GM12878 (cell line): ENCODE data around the gene AGBL4. TPM values are rescaled to one million over a fixed set of nuclear protein-coding genes. Genes with fewer than 3 reads are reported as not detected.

Source experiments
- ATAC-seq: fragments of 200-7000 bp; cut with Tn5 transposase; 3 replicates; pipeline ENCODE4 v1.9.1; 2020; ENCODE audit warnings: mild to moderate bottlenecking, moderate library complexity
- BruUV-seq: library from RNA; stranded (reverse); fragments of 400-500 nt; replicated peaks from 2 replicates; lab custom pipeline; 2021; lab: Mats Ljungman, UMichigan
- CTCF ChIA-PET: fragments of 300-600 bp; sonication (Branson Sonifier 250); formaldehyde crosslinking; extraction: SDS; loops from one replicate; lab custom pipeline; 2021; ENCODE audit warnings: inconsistent platforms; lab: Yijun Ruan, JAX
- POLR2A ChIA-PET: fragments of 350-600 bp; formaldehyde crosslinking; extraction: SDS; loops from one replicate; lab custom pipeline; 2021; ENCODE audit warnings: inconsistent platforms; lab: Charles Lee
- RAD21 ChIA-PET: fragments of 300-600 bp; sonication (Branson Sonifier 250); formaldehyde crosslinking; loops from one replicate; lab custom pipeline; 2023; ENCODE audit warnings: antibody characterized with exemption; ENCODE audit not compliant: unreplicated experiment; lab: Charles Lee
- SMC1A ChIA-PET: fragments of 300-600 bp; sonication (Branson Sonifier 250); formaldehyde crosslinking; loops from one replicate; lab custom pipeline; 2023; ENCODE audit not compliant: unreplicated experiment, uncharacterized antibody; lab: Charles Lee
- DNase-seq: peaks from one replicate; pipeline ENCODE4 v3.0.0-alpha.2; 2011; ENCODE audit warnings: low read depth, low spot score
- FAIRE-seq: peaks from 3 replicates; lab custom pipeline; 2011; peaks lifted over from hg19 to GRCh38; lab: Jason Lieb, UNC
- H2AFZ ChIP-seq: 2 replicates; pipeline ENCODE4 v1.6.0; 2011; ENCODE audit warnings: low read depth, low read length, control low read depth; ENCODE audit not compliant: control insufficient read depth
- H3K27ac ChIP-seq: 2 replicates; pipeline ENCODE4 v1.5.1; 2011; ENCODE audit warnings: control low read depth; ENCODE audit not compliant: control insufficient read depth, insufficient read depth
- H3K27me3 ChIP-seq, 2 experiments: replicated peaks in 1 of 2; 2 replicates each; pipeline versions ENCODE4 v1.6.0 to v1.6.1; 2011; ENCODE audit warnings: low read length in 1 of 2; ENCODE audit not compliant: control insufficient read depth in 2 of 2, insufficient read depth in 2 of 2
- H3K36me3 ChIP-seq, 2 experiments: 2 replicates each; pipeline ENCODE4 v1.5.1; 2011; ENCODE audit warnings: low read length in 1 of 2; ENCODE audit not compliant: control insufficient read depth in 2 of 2, insufficient read depth in 2 of 2
- H3K4me1 ChIP-seq: 2 replicates; pipeline ENCODE4 v1.6.1; 2011; ENCODE audit warnings: mild to moderate bottlenecking, low read length, moderate library complexity, mixed read lengths; ENCODE audit not compliant: control insufficient read depth, insufficient read depth
- H3K4me2 ChIP-seq: 2 replicates; pipeline ENCODE4 v1.6.0; 2011; ENCODE audit warnings: control low read depth; ENCODE audit not compliant: control insufficient read depth, insufficient read depth
- H3K4me3 ChIP-seq: fragments of 200-600 bp; sonication (generic); 2 replicates; pipeline ENCODE4 v1.5.1; 2016
- H3K79me2 ChIP-seq: 2 replicates; pipeline ENCODE4 v1.6.0; 2011; ENCODE audit warnings: low read length; ENCODE audit not compliant: control insufficient read depth, insufficient read depth
- H3K9ac ChIP-seq: 2 replicates; pipeline ENCODE4 v1.8.0; 2011; ENCODE audit warnings: low read length, control low read depth, mixed read lengths; ENCODE audit not compliant: control insufficient read depth, insufficient read depth
- H3K9me3 ChIP-seq: replicated peaks from 3 replicates; pipeline ENCODE4 v1.5.1; 2011; ENCODE audit warnings: mild to moderate bottlenecking, low read length; ENCODE audit not compliant: control insufficient read depth, insufficient read depth
- H4K20me1 ChIP-seq: 2 replicates; pipeline ENCODE4 v1.6.0; 2011; ENCODE audit not compliant: control insufficient read depth, insufficient read depth
- BRCA1 ChIP-seq: IDR thresholded peaks from 2 replicates; pipeline ENCODE4 v1.6.1; 2011; ENCODE audit warnings: low read depth, low read length, improper control_type of control experiment
- FOS ChIP-seq: IDR thresholded peaks from 3 replicates; pipeline ENCODE4 v1.6.1; 2011; ENCODE audit warnings: borderline replicate concordance; ENCODE audit not compliant: insufficient read length; ENCODE audit errors: extremely low read depth
- IKZF1 ChIP-seq: fragments of 450-650 bp; conservative IDR thresholded peaks from 2 replicates; pipeline ENCODE4 v1.6.1; 2017; ENCODE audit warnings: antibody characterized with exemption, mild to moderate bottlenecking
- JUNB ChIP-seq: IDR thresholded peaks from 2 replicates; pipeline ENCODE4 v1.6.1; 2016; ENCODE audit warnings: antibody characterized with exemption, mild to moderate bottlenecking
- KDM1A ChIP-seq: fragments of 200-600 bp; sonication (generic); IDR thresholded peaks from 2 replicates; pipeline ENCODE4 v1.6.1; 2016; ENCODE audit warnings: borderline replicate concordance
- MTA3 ChIP-seq: IDR thresholded peaks from 2 replicates; pipeline ENCODE4 v1.6.1; 2012; ENCODE audit warnings: low read length, inconsistent platforms, borderline replicate concordance
- NFIC ChIP-seq: IDR thresholded peaks from 2 replicates; pipeline ENCODE4 v1.6.1; 2012; ENCODE audit warnings: low read depth, mild to moderate bottlenecking, inconsistent platforms, low read length, moderate library complexity
- POU2F2 ChIP-seq: IDR thresholded peaks from 3 replicates; pipeline ENCODE4 v1.6.1; 2011; ENCODE audit warnings: low read depth, mild to moderate bottlenecking, low read length, borderline replicate concordance
- SREBF2 ChIP-seq: IDR thresholded peaks from 2 replicates; pipeline ENCODE4 v1.6.1; 2012; ENCODE audit warnings: mild to moderate bottlenecking, low read length
- WRNIP1 ChIP-seq: IDR thresholded peaks from 2 replicates; pipeline ENCODE4 v1.6.1; 2011; ENCODE audit warnings: low read depth, low read length, improper control_type of control experiment, borderline replicate concordance
- YBX1 ChIP-seq: fragments of 450-650 bp; IDR thresholded peaks from 2 replicates; pipeline ENCODE4 v1.6.1; 2016; ENCODE audit warnings: antibody characterized with exemption
- ZNF274 ChIP-seq: IDR thresholded peaks from one replicate; pipeline ENCODE4 v1.8.0; 2011; ENCODE audit not compliant: insufficient read length, insufficient read depth
- WGBS: methylation state at CpG from one replicate; pipeline ENCODE4 v1.1.6; 2016; ENCODE audit warnings: low lambda C conversion rate; ENCODE audit not compliant: insufficient replicate concordance, insufficient coverage; ENCODE audit errors: missing lambda C conversion rate; 5-methylcytosine and 5-hydroxymethylcytosine counted together
- in situ Hi-C: fragments of 300-500 bp; cut with MboI; formaldehyde crosslinking; loops from 9 replicates; pipeline ENCODE4 v1.14.3; 2018; ENCODE audit warnings: mixed read lengths
- intact Hi-C: fragments of 100-400 bp; cut with micrococcal nuclease; formaldehyde crosslinking; loops from one replicate; pipeline ENCODE4 v1.14.2; 2022; ENCODE audit not compliant: unreplicated experiment
- polyA plus RNA-seq, 11 experiments: library from polyadenylated mRNA; depleted of rRNA in 4 of 11; unstranded in 6 of 11; stranded (reverse) in 5 of 11; fragments of >200 nt; fragmentation: Nextera tagmentation in 4 of 11; fragmentation: Illumina TruSeq in 1 of 11; extraction: Ambion mirVana in 4 of 11; extraction: Trizol in 1 of 11; gene quantifications; 1 replicate in 1 of 11; 2 replicates in 10 of 11; pipeline versions ENCODE4 v1.2.1 to v1.2.3, GENCODE V29; 2011 to 2016; ENCODE audit warnings: inconsistent platforms in 2 of 11, missing spikeins in 2 of 11, low read depth in 1 of 11
- total RNA-seq, 4 experiments: library from RNA; depleted of rRNA in 3 of 4; stranded (reverse); fragments of >200 nt in 3 of 4; fragmentation: Illumina TruSeq in 1 of 4; extraction: Trizol in 1 of 4; gene quantifications; 2 replicates each; pipeline versions ENCODE4 v1.2.1 to v1.2.3, GENCODE V29; 2013 to 2021
- TF ChIP-seq, protein P1 (sequence below): fragments of 450-650 bp; formaldehyde crosslinking; IDR thresholded peaks from 2 replicates; pipeline ENCODE4 v1.5.0; 2022; ENCODE audit warnings: mild to moderate bottlenecking, missing genetic modification characterization
- TF ChIP-seq, protein P2 (sequence below): fragments of 450-650 bp; IDR thresholded peaks from 2 replicates; pipeline ENCODE4 v1.6.1; 2017; ENCODE audit warnings: mild to moderate bottlenecking, moderate library complexity

Gene AGBL4
- total and polyA plus RNA-seq, 10 of the 15 experiments (the other 5 are each of a cell fraction or from before 2014, with no cell fraction given), result 0.31 TPM; not detected in 9

DNA sequence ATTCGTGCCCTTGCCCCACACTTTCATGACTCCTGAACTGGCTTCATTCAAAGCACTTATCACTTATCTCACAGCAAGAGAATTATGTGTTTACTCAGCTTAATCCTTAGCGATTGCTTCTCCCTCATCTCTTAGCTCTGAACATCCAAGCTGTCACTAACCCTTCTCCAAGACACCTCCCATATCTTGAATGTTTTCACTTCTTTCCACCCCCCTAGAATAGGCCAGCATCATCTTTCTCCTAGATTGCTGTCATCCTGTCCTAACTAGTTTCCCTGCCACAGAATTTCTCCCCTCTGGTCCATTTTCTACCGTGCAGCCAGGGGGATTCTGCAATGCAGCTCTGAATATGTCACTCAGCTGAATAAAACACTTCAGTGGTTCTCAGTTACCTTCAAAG lies 1483.2 kb downstream of the AGBL4 start (continued):
- TF ChIP-seq MTA3 (no peak), WRNIP1 (no peak), KDM1A (no peak), BRCA1 (no peak), IKZF1 (no peak), POU2F2 (no peak), FOS (no peak)

DNA sequence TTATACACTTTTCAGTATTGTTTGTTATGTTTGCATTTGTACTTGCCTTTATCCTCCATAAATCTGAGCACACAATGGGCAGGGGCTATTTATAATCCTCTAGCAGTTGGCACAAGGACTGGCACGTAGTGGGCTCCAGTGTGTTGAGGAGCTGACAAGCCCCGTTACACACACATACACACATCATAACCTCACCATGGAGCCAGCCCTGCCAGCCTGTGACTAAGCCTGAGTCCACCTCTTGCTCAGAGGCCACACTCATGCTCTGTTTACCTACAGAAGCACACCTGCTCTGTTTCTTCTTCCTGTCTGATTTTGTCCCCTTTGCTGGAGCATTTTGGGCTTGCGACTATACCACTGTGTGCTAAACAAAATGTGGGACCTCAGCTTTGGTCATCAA lies 1487.3 kb downstream of the AGBL4 start:
- CTCF ChIA-PET, result interaction anchor here (0.9 to 1.0 kb wide), 2 partner anchors 20 to 39 kb away, joined by 3 to 4 read pairs; no protein-coding TSS in a partner anchor
- RAD21 ChIA-PET, result no interaction called here
- H3K9me3 ChIP-seq, result no peaks in the 10 kb centered on the region
- FAIRE-seq (no peak), DNase-seq (no peak), ATAC-seq (no peak)
- H3K4me3 ChIP-seq, result no peak overlapping the region
- no peak overlapping the region for H3K9ac ChIP-seq
- no TSS peak for BruUV-seq
- in situ Hi-C loops (no loop called here), intact Hi-C loops (no loop called here)
- no peaks in the 10 kb centered on the region for H3K79me2 ChIP-seq
- no peaks in the 10 kb centered on the region for H3K36me3 ChIP-seq
- H3K27ac ChIP-seq, result no peak overlapping the region
- POLR2A ChIA-PET, result no interaction called here
- H2AFZ ChIP-seq, result no peak overlapping the region
- no peaks in the 10 kb centered on the region for H3K4me1 ChIP-seq
- H4K20me1 ChIP-seq, result no peaks in the 10 kb centered on the region; the same call in 1 of the 2 replicates
- SMC1A ChIA-PET, result no interaction called here
- H3K27me3 ChIP-seq, result no peaks in the 10 kb centered on the region
- no peak overlapping the region for H3K4me2 ChIP-seq
- WGBS, result 12% methylated on average over 3 of the region's 3 CpGs
- TF ChIP-seq NFIC (no peak), YBX1 (no peak), SREBF2 (no peak), JUNB (no peak), ZNF274 (no peak)
- TF ChIP-seq, protein P1, sequence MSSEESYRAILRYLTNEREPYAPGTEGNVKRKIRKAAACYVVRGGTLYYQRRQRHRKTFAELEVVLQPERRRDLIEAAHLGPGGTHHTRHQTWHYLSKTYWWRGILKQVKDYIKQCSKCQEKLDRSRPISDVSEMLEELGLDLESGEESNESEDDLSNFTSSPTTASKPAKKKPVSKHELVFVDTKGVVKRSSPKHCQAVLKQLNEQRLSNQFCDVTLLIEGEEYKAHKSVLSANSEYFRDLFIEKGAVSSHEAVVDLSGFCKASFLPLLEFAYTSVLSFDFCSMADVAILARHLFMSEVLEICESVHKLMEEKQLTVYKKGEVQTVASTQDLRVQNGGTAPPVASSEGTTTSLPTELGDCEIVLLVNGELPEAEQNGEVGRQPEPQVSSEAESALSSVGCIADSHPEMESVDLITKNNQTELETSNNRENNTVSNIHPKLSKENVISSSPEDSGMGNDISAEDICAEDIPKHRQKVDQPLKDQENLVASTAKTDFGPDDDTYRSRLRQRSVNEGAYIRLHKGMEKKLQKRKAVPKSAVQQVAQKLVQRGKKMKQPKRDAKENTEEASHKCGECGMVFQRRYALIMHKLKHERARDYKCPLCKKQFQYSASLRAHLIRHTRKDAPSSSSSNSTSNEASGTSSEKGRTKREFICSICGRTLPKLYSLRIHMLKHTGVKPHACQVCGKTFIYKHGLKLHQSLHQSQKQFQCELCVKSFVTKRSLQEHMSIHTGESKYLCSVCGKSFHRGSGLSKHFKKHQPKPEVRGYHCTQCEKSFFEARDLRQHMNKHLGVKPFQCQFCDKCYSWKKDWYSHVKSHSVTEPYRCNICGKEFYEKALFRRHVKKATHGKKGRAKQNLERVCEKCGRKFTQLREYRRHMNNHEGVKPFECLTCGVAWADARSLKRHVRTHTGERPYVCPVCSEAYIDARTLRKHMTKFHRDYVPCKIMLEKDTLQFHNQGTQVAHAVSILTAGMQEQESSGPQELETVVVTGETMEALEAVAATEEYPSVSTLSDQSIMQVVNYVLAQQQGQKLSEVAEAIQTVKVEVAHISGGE, result no peak
- TF ChIP-seq, protein P2, sequence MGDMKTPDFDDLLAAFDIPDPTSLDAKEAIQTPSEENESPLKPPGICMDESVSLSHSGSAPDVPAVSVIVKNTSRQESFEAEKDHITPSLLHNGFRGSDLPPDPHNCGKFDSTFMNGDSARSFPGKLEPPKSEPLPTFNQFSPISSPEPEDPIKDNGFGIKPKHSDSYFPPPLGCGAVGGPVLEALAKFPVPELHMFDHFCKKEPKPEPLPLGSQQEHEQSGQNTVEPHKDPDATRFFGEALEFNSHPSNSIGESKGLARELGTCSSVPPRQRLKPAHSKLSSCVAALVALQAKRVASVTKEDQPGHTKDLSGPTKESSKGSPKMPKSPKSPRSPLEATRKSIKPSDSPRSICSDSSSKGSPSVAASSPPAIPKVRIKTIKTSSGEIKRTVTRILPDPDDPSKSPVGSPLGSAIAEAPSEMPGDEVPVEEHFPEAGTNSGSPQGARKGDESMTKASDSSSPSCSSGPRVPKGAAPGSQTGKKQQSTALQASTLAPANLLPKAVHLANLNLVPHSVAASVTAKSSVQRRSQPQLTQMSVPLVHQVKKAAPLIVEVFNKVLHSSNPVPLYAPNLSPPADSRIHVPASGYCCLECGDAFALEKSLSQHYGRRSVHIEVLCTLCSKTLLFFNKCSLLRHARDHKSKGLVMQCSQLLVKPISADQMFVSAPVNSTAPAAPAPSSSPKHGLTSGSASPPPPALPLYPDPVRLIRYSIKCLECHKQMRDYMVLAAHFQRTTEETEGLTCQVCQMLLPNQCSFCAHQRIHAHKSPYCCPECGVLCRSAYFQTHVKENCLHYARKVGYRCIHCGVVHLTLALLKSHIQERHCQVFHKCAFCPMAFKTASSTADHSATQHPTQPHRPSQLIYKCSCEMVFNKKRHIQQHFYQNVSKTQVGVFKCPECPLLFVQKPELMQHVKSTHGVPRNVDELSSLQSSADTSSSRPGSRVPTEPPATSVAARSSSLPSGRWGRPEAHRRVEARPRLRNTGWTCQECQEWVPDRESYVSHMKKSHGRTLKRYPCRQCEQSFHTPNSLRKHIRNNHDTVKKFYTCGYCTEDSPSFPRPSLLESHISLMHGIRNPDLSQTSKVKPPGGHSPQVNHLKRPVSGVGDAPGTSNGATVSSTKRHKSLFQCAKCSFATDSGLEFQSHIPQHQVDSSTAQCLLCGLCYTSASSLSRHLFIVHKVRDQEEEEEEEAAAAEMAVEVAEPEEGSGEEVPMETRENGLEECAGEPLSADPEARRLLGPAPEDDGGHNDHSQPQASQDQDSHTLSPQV, result no peak
